ENCODE measurements around the gene GPR146.

GRCh38 chr7:1027242-1028043, 16.9 kb upstream of the GPR146 start:
- TF ChIP-seq CTCF (IDR thresholded peaks at IDR 0.05) (no peak), REST (IDR thresholded peaks at IDR 0.05; ENCODE audit: insufficient read depth in 1 of 2, low read depth in 2 of 2, low read length in 1 of 2) (no peak), POLR2AphosphoS5 (IDR thresholded peaks at IDR 0.05; ENCODE audit: low read depth, low read length) (no peak), SIN3A (IDR thresholded peaks at IDR 0.05; ENCODE audit: borderline replicate concordance, insufficient read depth, low read depth, low read length) (no peak)

Measured in Panc1 (cell line).